WTC11 (cell line): Measurements from ENCODE around the gene BACH2. TPM values are rescaled to one million over a fixed set of nuclear protein-coding genes. Genes with fewer than 3 reads are reported as not detected.

Experiments
- ATAC-seq: fragments of 200-7000 bp; cut with Tn5 transposase; 2 replicates; pipeline ENCODE4 v1.10.0; 2021; ENCODE audit warnings: mild to moderate bottlenecking, moderate library complexity
- CTCF ChIA-PET: fragments of 300-600 bp; sonication (Branson Sonifier 250); formaldehyde crosslinking; loops from one replicate; lab custom pipeline; 2021; ENCODE audit warnings: antibody characterized with exemption; lab: Charles Lee
- POLR2A ChIA-PET: fragments of 350-600 bp; sonication (Branson Sonifier 250); formaldehyde crosslinking; loops from one replicate; lab custom pipeline; 2021; ENCODE audit warnings: antibody characterized with exemption; lab: Charles Lee
- DNase-seq: peaks from one replicate; pipeline ENCODE4 v3.0.0; 2021; ENCODE audit warnings: low spot score
- H3K27ac Mint-ChIP-seq: 2 replicates; pipeline ENCODE4 v1.8.0; 2021; ENCODE audit warnings: mixed read lengths
- H3K27me3 Mint-ChIP-seq: 2 replicates; pipeline ENCODE4 v1.8.0; 2021; ENCODE audit warnings: low read depth, mild to moderate bottlenecking, moderate library complexity, mixed read lengths
- H3K36me3 Mint-ChIP-seq: 2 replicates; pipeline ENCODE4 v1.8.0; 2021; ENCODE audit warnings: mixed read lengths
- H3K4me1 Mint-ChIP-seq: 2 replicates; pipeline ENCODE4 v1.8.0; 2022; ENCODE audit warnings: mixed read lengths
- H3K4me3 Mint-ChIP-seq: 2 replicates; pipeline ENCODE4 v1.8.0; 2021; ENCODE audit warnings: mild to moderate bottlenecking, moderate library complexity, mixed read lengths
- H3K9me3 Mint-ChIP-seq: 2 replicates; pipeline ENCODE4 v1.8.0; 2021; ENCODE audit warnings: mixed read lengths
- AFF4 ChIP-seq: sonication (generic); formaldehyde crosslinking; IDR thresholded peaks from 2 replicates; pipeline ENCODE4 v1.8.1; 2023; ENCODE audit warnings: mild to moderate bottlenecking, missing genetic modification reagents, borderline replicate concordance
- ATF1 ChIP-seq: sonication (generic); formaldehyde crosslinking; IDR thresholded peaks from 2 replicates; pipeline ENCODE4 v1.8.1; 2023; ENCODE audit warnings: mild to moderate bottlenecking, moderate library complexity, missing genetic modification reagents
- IRF1 ChIP-seq: sonication (generic); formaldehyde crosslinking; IDR thresholded peaks from 2 replicates; pipeline ENCODE4 v1.8.0; 2023; ENCODE audit warnings: missing genetic modification reagents
- MXD4 ChIP-seq: fragments of 250-450 bp; sonication (Bioruptor Pico); IDR thresholded peaks from 2 replicates; pipeline ENCODE4 v1.8.0; 2021; ENCODE audit warnings: mild to moderate bottlenecking, moderate library complexity, borderline replicate concordance
- STAT6 ChIP-seq: sonication (generic); formaldehyde crosslinking; conservative IDR thresholded peaks from 2 replicates; pipeline ENCODE4 v1.8.1; 2023; ENCODE audit warnings: mild to moderate bottlenecking, low read depth, missing genetic modification reagents, moderate library complexity
- TP53 ChIP-seq: sonication (generic); formaldehyde crosslinking; IDR thresholded peaks from 2 replicates; pipeline ENCODE4 v1.8.1; 2023; ENCODE audit warnings: mild to moderate bottlenecking, missing genetic modification reagents
- ZNF219 ChIP-seq: sonication (generic); formaldehyde crosslinking; IDR thresholded peaks from 2 replicates; pipeline ENCODE4 v1.8.0; 2023; ENCODE audit warnings: missing genetic modification reagents, mild to moderate bottlenecking, borderline replicate concordance
- total RNA-seq: library from RNA; stranded (reverse); gene quantifications from 3 replicates; pipeline ENCODE4 v1.2.3, GENCODE V29; 2021
- TF ChIP-seq, protein P1 (sequence below): sonication (generic); formaldehyde crosslinking; IDR thresholded peaks from 2 replicates; pipeline ENCODE4 v1.8.1; 2023; ENCODE audit warnings: mild to moderate bottlenecking, missing genetic modification reagents
- TF ChIP-seq, protein P2 (sequence below): sonication (generic); formaldehyde crosslinking; IDR thresholded peaks from 2 replicates; pipeline ENCODE4 v1.8.1; 2022; ENCODE audit warnings: mild to moderate bottlenecking, moderate library complexity, missing genetic modification reagents

The BACH2 gene
- total RNA-seq, 1 experiment from 2014 or later, result 5.9 TPM

DNA sequence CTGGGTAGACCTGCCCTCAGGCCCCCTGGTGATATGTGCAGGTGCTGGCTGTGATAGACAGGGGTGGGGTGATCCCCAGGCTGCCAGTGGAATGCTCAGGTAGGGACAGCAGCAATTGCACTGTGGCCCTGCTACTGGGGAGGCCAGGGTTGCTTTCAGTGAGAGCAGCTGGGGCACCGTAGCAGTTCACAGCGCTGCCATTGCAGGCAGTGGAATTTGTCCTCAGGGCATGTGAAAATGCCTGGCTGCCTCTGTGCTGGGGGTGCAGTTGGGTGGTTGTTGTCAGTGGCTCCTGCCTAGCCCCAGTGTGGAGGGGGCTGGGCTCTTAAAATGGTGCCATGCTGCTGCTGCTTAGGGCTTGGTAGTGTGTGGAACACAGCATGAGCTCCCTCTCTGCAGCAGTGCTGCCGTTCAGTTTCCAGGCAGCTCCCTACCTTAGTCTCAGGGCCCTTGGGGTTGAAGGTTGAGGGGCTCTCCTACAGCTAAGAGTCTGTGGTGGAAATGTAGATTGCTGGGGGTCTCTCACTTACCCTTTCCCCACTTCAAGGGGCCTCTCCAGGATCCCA lies 378.8 kb downstream of the BACH2 start:
- ATAC-seq, result peak; percentile 64
- CTCF ChIA-PET, result interaction anchor here (1.3 kb wide), 1 partner anchor 23 kb away, joined by 7 read pairs; no protein-coding TSS in a partner anchor
- POLR2A ChIA-PET, result no interaction called here
- no peaks in the 10 kb centered on the region for H3K27me3 Mint-ChIP-seq
- peaks cover 4% of the 10 kb centered on the region; the same call in 1 of the 2 replicates for H3K36me3 Mint-ChIP-seq
- no peak for DNase-seq
- peaks cover 19% of the 10 kb centered on the region for H3K9me3 Mint-ChIP-seq
- H3K4me1 Mint-ChIP-seq, result peaks cover 3% of the 10 kb centered on the region; the same call in 1 of the 2 replicates
- H3K4me3 Mint-ChIP-seq, result no peak overlapping the region
- no peak overlapping the region for H3K27ac Mint-ChIP-seq
- TF ChIP-seq, protein P1, sequence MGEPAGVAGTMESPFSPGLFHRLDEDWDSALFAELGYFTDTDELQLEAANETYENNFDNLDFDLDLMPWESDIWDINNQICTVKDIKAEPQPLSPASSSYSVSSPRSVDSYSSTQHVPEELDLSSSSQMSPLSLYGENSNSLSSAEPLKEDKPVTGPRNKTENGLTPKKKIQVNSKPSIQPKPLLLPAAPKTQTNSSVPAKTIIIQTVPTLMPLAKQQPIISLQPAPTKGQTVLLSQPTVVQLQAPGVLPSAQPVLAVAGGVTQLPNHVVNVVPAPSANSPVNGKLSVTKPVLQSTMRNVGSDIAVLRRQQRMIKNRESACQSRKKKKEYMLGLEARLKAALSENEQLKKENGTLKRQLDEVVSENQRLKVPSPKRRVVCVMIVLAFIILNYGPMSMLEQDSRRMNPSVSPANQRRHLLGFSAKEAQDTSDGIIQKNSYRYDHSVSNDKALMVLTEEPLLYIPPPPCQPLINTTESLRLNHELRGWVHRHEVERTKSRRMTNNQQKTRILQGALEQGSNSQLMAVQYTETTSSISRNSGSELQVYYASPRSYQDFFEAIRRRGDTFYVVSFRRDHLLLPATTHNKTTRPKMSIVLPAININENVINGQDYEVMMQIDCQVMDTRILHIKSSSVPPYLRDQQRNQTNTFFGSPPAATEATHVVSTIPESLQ (CRISPR knock-in tag), result no peak
- TF ChIP-seq ZNF219 (CRISPR knock-in tag) (no peak), MXD4 (no peak), IRF1 (CRISPR knock-in tag) (no peak), STAT6 (CRISPR knock-in tag) (no peak), TP53 (CRISPR knock-in tag) (no peak), ATF1 (CRISPR knock-in tag) (no peak)
- TF ChIP-seq, protein P2, sequence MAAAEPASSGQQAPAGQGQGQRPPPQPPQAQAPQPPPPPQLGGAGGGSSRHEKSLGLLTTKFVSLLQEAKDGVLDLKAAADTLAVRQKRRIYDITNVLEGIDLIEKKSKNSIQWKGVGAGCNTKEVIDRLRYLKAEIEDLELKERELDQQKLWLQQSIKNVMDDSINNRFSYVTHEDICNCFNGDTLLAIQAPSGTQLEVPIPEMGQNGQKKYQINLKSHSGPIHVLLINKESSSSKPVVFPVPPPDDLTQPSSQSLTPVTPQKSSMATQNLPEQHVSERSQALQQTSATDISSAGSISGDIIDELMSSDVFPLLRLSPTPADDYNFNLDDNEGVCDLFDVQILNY (CRISPR knock-in tag), result no peak
- TF ChIP-seq, all 79 proteins: peak for 0

GRCh38 chr6:89917216-89917615 lies 379.4 kb downstream of the BACH2 start:
- TF ChIP-seq AFF4 (CRISPR knock-in tag) (no peak), ZNF219 (CRISPR knock-in tag) (no peak)
- no peaks in the 10 kb centered on the region for H3K27me3 Mint-ChIP-seq
- H3K4me3 Mint-ChIP-seq, result no peak overlapping the region
- peaks cover 19% of the 10 kb centered on the region for H3K9me3 Mint-ChIP-seq
- H3K36me3 Mint-ChIP-seq, result peaks cover 4% of the 10 kb centered on the region; the same call in 1 of the 2 replicates
- DNase-seq, result no peak
- ATAC-seq, result no peak
- POLR2A ChIA-PET, result no interaction called here
- H3K27ac Mint-ChIP-seq, result no peak overlapping the region
- H3K4me1 Mint-ChIP-seq, result peaks cover 3% of the 10 kb centered on the region; the same call in 1 of the 2 replicates
- CTCF ChIA-PET, result interaction anchor here (1.3 kb wide), 1 partner anchor 23 kb away, joined by 7 read pairs; no protein-coding TSS in a partner anchor
